ENCODE data around the gene HES1.
"Not testable (repeated sequence)": the region's sequence is repeated elsewhere in the genome, so short reads cannot be mapped to it uniquely, and the experiment has no call there.

HES1 gene

GRCh38 chr3:194142156-194142910 is 6.4 kb downstream of the HES1 start:
- DNase-seq: no peak

- DNase-seq: no peak
Observed at GRCh38 chr3:194145702-194146101, 9.8 kb downstream of the HES1 start.

DNA sequence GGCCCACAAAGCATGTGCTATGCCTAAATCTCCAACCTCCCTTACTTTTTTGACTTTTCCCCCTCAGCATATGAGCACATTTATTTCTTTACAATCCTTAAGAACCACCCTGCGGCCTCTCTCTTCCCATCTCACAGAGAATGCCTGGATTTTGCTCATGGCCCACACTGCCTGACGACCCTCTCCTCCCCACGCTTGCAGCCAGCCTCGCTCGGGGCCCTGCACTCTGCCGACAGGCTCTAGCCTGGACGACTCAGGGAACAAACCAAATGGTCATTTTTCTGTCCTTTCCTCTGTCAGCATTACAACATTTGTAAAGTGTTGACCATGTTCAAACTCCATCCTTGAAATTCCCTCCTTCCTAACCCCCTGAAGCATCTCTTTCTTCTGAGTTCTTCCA is 11.7 kb downstream of the HES1 start:
- DNase-seq: no peak

GRCh38 chr3:194148383-194148782 is 12.4 kb downstream of the HES1 start:
- DNase-seq: no peak

DNA sequence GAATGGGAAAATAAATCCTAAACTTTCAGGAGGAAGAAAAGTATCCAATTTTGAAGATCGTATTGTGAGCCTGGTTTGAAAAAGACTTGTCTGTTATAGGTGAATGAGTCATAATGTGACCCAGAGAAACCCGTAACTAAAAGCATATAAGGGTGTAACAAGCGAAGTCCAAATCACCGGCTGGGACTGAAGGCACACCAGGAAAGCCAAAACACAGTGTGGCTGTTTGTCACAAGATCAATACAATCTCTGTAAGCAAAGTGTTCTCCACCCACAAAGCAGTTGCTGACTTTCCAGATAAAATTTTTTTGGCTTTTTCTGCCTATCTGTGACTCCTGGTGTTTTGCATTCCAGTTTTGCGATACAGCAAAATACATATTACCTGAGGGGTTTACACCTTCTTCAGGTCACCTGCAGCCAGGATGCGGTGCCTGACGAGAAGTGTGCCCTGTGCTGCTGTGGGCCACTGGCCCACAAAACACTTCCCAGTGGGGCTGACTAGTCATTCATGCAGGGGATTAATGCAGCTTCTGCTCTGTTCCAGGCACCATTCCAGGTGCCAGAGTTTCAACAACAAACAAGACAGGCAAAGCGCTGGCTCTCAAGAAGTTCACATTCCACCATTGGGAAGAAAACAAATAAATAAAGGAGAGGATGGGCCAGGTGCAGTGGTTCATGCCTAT is 14.4 kb downstream of the HES1 start:
- no peak for DNase-seq

DNA sequence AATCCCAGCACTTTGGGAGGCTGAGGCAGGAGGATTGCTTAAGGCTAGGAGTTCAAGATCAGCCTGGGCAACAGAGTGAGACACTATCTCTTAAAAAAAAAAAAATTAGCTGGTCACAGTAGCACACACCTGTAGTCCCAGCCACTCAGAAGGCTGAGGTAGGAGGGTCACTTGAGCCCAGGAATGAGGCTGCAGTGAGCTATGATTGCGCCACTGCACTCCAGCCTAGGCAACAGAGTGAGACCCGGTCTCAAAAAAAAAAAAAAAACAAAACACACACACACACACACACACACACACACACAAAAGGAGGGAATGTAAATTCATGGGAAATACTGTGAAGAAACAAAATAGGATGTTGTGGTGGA is 15.0 kb downstream of the HES1 start:
- not testable (repeated sequence) for DNase-seq

- DNase-seq: no peak
Observed at GRCh38 chr3:194154346-194154745, 18.4 kb downstream of the HES1 start.

DNA sequence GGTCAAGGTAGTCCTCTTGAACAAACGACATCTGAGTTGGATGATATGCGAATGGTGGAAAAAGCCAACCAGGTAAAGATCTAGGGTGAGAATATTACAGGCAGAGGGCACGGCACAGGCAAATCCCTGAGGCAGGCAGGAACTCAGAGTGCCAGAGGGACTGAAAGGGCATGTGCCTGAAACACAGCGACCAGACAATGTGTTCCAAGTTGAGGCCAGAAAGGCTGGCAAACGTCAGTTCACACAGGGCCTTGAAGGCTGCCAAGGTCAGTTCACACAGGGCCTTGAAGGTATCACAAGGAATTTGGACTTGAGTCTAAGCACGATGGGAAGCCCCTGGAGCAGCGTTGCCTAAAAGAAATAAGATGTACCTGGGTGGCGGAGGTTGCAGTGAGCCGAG is 20.1 kb downstream of the HES1 start:
- DNase-seq: no peak

DNA sequence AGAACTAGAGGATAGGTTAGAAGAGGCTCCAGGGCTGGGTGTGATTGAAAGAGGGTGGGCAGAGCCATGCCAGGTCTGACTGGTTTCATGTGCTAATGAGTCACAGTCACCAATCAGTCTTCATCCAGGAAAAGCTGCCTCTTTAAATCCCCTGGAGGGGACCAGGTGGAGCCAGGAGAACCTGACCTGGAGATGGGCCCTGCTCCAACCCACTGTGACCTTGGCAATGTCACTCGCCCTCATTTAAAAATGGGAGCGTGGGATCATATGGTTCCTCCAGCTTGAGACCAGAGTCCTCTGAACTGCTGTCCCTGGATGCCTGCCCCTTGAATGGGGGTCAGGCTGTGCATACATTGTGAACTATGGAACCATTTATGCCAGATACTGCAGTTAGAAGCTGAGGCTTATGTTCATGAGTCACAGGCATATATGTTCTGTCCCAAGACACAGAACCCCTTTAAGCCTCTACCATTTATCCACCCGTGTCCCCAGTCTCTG is 23.0 kb downstream of the HES1 start:
- no peak for DNase-seq

GRCh38 chr3:194160158-194160557 is 24.2 kb downstream of the HES1 start:
- DNase-seq: no peak

DNA sequence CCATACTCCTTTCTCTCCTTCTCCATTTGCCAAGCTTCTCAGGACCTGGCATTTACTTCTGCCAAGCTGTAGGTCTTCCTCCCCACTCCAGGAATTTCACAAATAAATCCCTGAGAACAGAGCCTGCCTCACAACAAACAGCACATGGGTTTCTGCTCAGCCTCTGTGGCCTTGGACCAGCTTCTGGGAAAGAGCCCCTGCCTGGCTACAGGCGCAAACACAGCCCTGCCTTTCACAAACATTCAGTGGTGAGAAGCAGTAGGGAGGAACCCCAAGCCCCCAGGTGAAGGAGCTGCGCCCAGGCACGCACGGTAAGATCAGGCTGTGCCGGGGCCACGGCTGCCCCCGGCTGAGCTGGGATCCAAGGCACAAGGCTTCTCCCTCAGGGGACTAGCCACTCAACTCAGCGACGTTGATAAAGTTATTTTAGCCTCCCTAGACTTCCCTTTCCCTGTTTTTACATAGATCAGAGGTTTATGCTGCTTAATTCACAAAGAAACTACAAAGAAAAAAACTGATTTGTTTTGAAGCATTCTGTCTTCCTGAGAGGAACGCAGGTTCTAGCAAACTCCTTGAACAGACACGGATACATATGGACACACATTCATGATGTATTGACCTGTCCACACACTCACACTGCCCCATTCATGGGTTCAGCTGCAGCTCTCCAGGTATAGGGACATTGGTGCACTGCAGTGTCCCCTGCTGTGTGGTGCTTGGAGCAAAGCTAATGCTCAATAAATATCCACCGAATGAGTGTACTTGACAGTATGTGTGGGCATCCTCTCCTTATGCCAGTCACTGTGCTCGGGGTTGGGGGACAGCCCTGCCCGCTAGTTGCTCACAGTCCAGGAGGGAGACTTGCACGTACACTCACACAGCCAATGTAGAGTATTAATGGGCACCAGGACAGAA is 25.4 kb downstream of the HES1 start:
- DNase-seq: no peak

GRCh38 chr3:194162070-194162678 is 26.2 kb downstream of the HES1 start:
- DNase-seq: no peak

DNA sequence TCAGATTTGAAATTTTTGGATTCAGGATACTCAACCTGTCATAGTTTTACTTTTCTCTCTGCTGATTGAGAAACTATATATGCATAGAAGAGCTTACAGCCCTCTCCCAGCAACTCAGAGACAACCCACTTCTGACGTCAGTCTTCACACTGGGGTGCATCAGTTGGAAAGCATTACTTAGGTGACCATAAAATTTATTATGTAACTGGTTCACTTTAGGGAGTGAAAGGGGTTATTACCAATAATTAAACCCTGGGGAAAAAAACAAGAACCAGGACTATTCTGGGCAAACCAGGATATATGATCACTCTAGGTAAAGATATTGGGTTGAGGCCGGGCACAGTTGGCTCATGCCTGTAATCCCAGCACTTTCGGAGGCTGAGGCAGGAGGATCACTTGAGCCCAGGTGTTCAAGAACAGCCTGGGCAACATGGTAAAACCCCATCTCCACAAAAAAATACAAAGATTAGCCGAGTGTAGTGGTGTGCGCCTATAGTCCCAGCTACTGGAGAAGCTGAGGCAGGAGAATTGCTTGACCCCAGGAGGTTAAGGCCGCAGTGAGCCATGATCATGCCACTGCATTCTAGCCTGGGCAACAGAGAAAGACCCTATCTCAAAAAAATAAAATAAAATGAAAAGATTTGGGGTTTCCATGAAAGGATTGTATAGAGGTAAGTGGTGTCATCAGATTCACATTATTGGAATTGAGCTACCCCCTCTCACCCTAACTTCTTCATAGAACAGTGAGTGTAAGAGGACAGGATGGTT is 27.1 kb downstream of the HES1 start:
- DNase-seq: no peak

GRCh38 chr3:194163697-194164096 is 27.7 kb downstream of the HES1 start:
- no peak for DNase-seq

DNA sequence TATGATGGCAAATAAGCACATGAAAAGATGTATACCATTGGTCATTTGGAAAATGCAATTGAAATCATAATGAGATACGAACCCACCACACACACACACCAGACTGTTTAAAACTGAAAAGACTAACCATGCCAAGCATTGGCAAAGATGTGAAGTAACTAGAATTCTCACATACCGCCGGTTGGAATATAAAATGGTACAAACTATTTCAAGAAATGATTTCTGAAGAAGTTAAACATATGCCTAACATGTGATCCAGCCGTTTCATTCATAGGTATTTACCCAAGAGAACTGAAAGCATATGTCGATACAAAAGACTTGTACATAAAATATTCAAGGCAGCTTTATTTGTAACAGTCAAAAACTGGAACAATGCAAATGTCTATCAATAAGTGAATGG is 28.9 kb downstream of the HES1 start:
- DNase-seq: no peak

DNA sequence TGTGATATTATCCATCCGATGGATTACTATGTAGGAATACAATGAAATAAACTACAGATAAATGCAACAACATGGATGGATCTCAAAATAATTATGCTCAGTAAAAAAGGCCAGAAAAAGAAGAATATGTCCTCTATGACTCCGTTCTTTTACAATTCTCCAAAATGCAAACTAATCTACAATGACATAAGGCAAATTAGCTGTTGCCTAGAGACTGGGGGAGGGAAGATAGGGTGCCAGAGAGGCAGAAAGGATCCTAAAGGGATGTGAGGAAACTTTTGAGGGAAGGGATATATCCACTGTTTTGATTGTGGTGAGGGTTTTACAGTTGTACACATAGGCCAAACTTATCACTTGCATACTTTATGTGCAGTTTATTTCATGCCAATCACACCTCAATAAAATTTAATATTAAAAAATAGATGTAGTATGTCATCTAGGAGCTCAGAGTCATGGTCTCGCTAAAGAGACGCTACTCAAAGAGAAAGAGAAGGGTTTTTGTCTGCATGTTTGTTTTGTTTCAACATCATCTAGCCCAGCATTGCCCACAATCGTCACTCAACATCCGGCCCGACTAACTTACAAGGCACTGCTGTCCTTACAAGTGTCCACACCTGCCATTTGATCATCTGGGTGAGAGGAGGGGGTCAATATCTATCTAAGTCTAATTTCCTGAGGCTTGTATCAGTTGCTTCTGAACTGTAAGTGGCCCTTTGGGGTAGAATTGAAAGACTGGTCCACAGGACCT is 29.5 kb downstream of the HES1 start:
- DNase-seq: no peak

DNA sequence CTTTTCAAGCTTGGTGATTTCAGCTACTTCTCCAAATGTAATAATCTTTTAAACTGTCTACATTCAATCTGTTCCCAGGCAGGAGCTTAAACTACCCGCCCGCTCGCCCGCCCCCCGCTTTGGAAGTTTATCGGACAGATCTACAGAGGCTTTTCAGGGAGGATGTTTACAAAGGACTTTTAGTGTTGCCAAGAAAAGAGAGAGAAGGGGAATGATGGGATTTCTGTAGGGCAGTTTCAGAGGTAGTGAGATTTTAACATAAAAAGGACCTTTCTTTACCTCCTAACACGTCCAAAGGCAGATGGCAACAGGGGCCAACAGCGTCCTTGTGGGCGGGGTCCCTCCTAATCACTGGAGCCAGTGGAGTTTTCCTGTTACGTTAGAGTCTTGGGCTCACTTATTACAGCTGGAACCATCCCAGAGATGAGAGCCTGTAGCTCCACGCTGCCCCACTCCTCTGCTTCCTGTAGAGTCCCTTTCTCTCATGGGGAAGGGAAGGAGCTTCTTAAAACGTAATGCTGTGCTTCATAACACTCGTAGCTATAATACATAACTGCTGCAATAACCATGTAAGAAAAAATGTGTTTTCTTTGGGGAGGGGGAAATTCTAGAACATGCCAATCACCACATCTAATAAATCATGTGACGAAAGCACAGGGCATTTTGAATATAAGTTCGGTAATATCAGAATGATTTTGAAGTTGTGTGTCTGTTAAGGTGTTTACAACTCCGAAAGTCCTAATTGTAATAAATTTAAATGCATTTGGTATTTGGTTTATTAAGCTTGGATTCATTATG is 30.9 kb downstream of the HES1 start:
- no peak for DNase-seq

- DNase-seq: no peak
Observed at GRCh38 chr3:194167480-194168282, 31.7 kb downstream of the HES1 start.

DNA sequence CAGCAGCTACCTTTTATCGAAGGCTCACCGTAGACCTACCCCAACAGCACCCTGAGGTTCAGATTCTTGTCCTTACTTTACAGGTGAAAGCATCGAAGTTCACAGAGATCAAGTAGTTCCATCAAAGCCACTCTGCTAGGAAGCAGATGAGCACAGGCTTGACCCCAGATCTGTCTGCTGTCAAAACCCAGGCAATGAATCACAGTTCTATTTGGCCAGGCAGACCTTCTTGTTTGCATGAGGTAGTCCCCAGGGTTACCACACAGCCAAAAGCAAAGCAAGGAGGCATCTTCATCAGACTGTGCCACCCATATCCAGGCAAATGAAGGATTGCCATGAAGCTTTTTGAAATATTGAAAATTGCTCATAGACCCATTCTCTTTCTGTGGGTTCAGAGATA is 33.0 kb downstream of the HES1 start:
- no peak for DNase-seq

- no peak for DNase-seq
Observed at GRCh38 chr3:194169595-194169994, 33.6 kb downstream of the HES1 start.
